GM18858 (cell line): Measurements from ENCODE around the gene RBBP4.

Experiments used
- ATAC-seq: cut with Tn5 transposase; IDR thresholded peaks from one replicate; pipeline ENCODE4 v1.9.1; 2021; ENCODE audit not compliant: unreplicated experiment

The RBBP4 gene

DNA sequence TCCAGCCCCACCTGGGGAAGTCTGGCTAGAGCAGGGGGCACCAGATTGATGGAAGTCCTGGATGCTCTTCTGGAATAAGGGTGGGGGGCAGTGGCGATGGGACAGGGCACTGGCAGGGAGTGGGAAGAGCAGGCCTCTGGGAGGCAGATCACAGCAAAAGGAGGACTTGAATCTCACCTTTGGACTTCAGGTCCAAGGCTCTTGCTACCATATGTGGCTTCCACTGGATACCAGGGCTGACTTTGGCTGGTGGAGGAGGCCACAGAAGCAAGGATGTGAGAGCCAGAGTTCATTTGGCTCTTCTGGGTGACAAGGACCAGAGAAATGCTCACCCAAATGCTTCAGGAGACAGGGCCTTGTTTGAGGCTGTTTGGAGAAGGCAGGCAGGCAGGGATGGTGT lies 67.5 kb downstream of the RBBP4 start:
- no peak for ATAC-seq

DNA sequence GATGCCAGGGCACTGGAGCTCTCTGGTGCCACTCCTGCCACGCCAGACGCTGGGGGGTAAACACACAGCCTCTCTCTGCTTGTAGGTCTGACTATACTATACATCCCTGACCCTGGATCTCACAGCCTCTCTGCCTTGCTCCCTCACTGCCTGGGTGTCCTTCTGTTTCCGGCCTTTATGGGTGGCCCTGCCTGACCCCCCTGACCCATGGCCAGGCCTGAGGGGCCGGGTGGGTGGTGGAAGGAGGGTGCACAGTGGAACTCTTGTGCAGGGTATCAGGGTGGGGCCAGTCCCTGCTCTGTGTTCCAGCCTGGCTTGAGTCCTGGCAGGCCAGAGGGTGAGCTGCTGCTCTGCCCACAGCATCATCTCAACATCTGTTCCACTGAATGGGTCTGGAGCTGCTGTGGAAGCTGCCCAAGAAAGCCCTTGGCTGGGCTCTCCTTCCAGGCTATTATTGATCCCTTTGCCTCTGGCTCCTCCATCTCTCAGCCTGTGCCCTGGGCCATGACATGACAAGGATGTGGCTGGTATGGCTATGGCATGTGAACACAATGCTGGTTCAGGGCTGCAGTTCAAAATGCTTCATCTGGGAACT lies 68.8 kb downstream of the RBBP4 start:
- no peak for ATAC-seq

DNA sequence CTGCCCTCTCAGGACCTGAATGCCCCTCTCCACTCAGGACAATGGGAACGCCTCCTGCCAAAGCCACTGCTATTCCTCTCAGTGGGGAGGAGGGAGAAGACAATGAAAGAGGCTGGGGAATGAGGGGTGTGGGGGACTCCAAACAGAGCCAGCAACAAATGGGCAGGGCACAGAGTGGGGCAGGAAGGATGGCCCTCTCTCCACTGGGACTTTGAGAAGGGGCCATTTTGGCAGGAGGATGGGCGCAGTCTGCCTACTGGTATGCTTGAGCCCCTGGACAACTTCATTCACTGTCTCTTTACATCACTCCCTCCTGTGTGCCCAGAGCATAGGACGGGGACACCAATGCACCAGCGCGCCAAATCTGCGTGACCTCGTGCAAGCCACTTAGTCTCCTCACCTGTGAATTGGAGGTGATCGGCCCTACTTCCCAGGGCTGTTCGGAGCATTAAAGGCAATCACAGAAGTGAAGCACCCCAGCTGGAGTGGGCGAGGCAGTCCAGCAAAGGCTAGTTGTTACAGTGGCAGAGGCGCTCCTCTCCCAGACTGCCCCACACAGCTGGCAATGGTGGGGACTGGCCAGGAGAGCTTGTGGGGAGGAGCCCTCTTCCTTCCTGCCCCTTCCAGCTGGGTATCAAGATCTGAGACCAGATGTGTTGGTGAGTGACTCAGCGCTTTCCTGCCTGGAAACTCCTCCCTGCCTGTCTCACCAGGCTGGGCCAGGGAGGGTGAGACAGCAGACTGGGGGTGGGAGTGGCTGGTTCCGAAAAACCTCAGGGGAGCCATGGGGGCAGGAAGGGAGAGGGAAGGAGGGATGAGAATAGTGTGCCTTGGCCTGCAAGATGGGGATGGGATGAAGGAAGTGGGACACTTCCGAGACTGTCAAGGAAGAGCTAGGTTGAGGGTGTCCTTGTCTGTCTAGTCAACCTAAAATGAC lies 73.9 kb downstream of the RBBP4 start:
- ATAC-seq, result no peak

- no peak for ATAC-seq
Observed at GRCh38 chr1:32725615-32725982, 74.6 kb downstream of the RBBP4 start.

GRCh38 chr1:32727876-32728275 lies 76.9 kb downstream of the RBBP4 start:
- no peak for ATAC-seq

DNA sequence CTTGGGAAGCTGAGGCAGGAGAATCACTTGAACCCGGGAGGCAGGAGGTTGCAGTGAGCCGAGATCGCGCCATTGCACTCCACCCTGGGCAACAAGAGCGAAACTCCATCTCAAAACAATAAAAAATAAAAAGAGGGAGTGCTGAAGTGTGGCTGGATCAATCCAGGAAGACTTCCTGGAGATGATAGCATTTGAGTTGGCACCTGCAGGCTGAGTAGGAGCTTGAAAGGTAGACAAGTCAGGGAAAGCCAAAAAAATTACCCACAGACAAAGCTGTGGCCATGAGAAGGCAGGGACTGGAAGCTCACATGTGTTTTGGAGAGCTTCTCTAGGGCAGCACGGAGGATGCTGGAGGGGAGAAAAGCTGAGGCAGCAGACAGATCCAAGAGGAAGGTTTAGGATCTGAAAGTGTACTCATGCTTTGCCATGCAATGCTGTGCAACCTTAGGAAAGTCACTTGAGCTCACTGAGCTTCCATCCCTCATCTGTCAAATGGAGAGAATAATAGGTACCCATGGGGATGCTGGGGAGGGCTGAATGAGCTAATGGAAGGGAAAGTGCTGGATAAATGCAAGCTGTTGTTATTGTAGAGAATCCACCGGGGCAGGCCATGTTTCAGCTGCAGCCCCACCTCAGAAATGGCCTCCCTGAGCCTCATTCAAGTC lies 77.5 kb downstream of the RBBP4 start:
- ATAC-seq, result no peak

DNA sequence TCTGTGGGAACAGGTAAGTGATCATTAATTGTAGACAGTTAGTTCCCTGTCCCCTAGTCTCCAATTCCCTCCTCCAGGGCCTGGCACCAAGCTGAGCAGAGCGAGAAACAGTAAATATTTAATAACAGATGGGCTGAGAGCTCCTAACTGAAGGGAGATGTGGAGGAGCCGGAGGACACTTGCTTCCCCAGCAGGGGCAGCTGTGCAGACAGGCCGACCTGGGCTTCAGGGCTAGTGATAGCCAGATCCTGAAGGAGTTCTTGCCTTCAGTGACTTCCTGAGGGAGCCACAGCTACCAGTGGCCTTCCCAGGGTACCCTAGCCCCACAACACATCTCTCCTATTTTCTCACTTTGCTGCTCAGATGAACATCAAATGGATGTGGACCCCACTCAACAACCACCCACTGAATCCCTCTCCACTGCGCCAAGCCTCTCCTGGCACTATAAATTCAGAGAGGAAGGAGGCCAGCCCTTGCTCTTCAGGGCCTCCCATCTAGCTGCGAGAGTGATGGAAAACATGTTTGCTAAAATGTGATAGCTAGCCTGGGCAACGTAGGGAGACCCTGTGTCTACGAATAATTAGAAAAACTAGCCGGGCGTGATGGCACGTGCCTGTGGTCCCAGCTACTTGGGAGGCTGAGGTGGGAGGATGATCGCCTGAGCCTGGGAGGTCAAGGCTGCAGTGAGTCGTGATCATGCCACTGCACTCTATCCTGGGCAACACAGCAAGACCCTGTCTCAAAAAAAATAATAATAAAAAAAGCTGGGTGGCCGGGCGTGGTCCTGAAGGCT lies 78.4 kb downstream of the RBBP4 start:
- ATAC-seq, result no peak

- no peak for ATAC-seq
Observed at GRCh38 chr1:32733582-32734321, 82.7 kb downstream of the RBBP4 start.
